IMR-90 (cell line): ENCODE results near the gene KAT14. TPM values are rescaled to one million over a fixed set of nuclear protein-coding genes. Genes with fewer than 3 reads are reported as not detected.

Source experiments
- ATAC-seq: fragments of 200-7000 bp; cut with Tn5 transposase; 2 replicates; pipeline ENCODE4 v1.9.1; 2020; ENCODE audit warnings: low read depth, mild to moderate bottlenecking, moderate library complexity
- BruUV-seq: library from RNA; stranded (reverse); fragments of 400-500 nt; replicated peaks from 2 replicates; lab custom pipeline; 2021; lab: Mats Ljungman, UMichigan
- CTCF ChIA-PET: fragments of 300-600 bp; formaldehyde crosslinking; extraction: SDS; loops from one replicate; lab custom pipeline; 2021; ENCODE audit warnings: antibody characterized with exemption; lab: Yijun Ruan, JAX
- POLR2A ChIA-PET: fragments of 300-600 bp; sonication (Branson Sonifier 250); formaldehyde crosslinking; loops from one replicate; lab custom pipeline; 2022; ENCODE audit warnings: antibody characterized with exemption; ENCODE audit not compliant: unreplicated experiment; lab: Charles Lee
- DNase-seq: peaks from one replicate; pipeline ENCODE4 v3.0.0; 2013
- H2AFZ ChIP-seq: replicated peaks from 2 replicates; pipeline ENCODE3; 2013; ENCODE audit warnings: low read length, mild to moderate bottlenecking; ENCODE audit not compliant: poor library complexity
- H2AK5ac ChIP-seq: 2 replicates; pipeline ENCODE4 v1.6.1; 2013; ENCODE audit warnings: low read depth, low read length, inconsistent platforms
- H2AK9ac ChIP-seq: replicated peaks from 2 replicates; pipeline ENCODE3; 2013; ENCODE audit warnings: mild to moderate bottlenecking, low read depth, low read length, moderate library complexity; ENCODE audit not compliant: poor library complexity
- H2BK120ac ChIP-seq: 2 replicates; pipeline ENCODE4 v1.6.1; 2013; ENCODE audit warnings: low read depth, low read length, inconsistent platforms
- H2BK15ac ChIP-seq: 3 replicates; pipeline ENCODE4 v1.6.1; 2013; ENCODE audit warnings: low read depth, low read length, inconsistent platforms
- H2BK20ac ChIP-seq: 2 replicates; pipeline ENCODE4 v1.6.1; 2013; ENCODE audit warnings: low read depth, mild to moderate bottlenecking, inconsistent platforms, low read length, moderate library complexity
- H2BK5ac ChIP-seq: 2 replicates; pipeline ENCODE4 v1.6.1; 2013; ENCODE audit warnings: mild to moderate bottlenecking, low read depth, low read length, inconsistent platforms; ENCODE audit not compliant: poor library complexity, severe bottlenecking
- H3K14ac ChIP-seq: replicated peaks from 2 replicates; pipeline ENCODE4 v1.6.1; 2013; ENCODE audit warnings: low read depth, low read length, inconsistent platforms
- H3K18ac ChIP-seq: 2 replicates; pipeline ENCODE4 v1.6.1; 2013; ENCODE audit warnings: low read depth, low read length, control low read depth
- H3K23ac ChIP-seq: 2 replicates; pipeline ENCODE4 v1.6.1; 2013; ENCODE audit warnings: low read depth, low read length, inconsistent platforms
- H3K27ac ChIP-seq: 2 replicates; pipeline ENCODE4 v1.5.1; 2013; ENCODE audit warnings: mild to moderate bottlenecking, control low read depth, low read length; ENCODE audit not compliant: insufficient read depth
- H3K27me3 ChIP-seq: 2 replicates; pipeline ENCODE4 v1.6.1; 2013; ENCODE audit warnings: low read length; ENCODE audit not compliant: control insufficient read depth, insufficient read depth
- H3K36me3 ChIP-seq: 2 replicates; pipeline ENCODE4 v1.6.1; 2013; ENCODE audit warnings: low read length, mixed read lengths; ENCODE audit not compliant: control insufficient read depth, insufficient read depth
- H3K4ac ChIP-seq: 2 replicates; pipeline ENCODE4 v1.6.1; 2013; ENCODE audit warnings: low read depth, low read length, inconsistent platforms
- H3K4me1 ChIP-seq: 2 replicates; pipeline ENCODE4 v1.6.1; 2013; ENCODE audit warnings: low read length, mixed read lengths; ENCODE audit not compliant: control insufficient read depth, insufficient read depth
- H3K4me2 ChIP-seq: 2 replicates; pipeline ENCODE4 v1.6.1; 2013; ENCODE audit warnings: low read depth, mild to moderate bottlenecking, control low read depth, low read length, moderate library complexity
- H3K4me3 ChIP-seq: 2 replicates; pipeline ENCODE4 v1.5.1; 2013; ENCODE audit warnings: low read depth, mild to moderate bottlenecking, control low read depth, low read length, moderate library complexity; ENCODE audit not compliant: insufficient read depth
- H3K56ac ChIP-seq: 2 replicates; pipeline ENCODE4 v1.6.1; 2013; ENCODE audit warnings: low read length, inconsistent platforms; ENCODE audit not compliant: insufficient read depth; ENCODE audit errors: extremely low read depth
- H3K79me1 ChIP-seq, 2 experiments: 2 replicates each; pipeline ENCODE4 v1.6.1; 2013; ENCODE audit warnings: low read length in 2 of 2, inconsistent platforms in 1 of 2, low read depth in 1 of 2
- H3K9ac ChIP-seq: 2 replicates; pipeline ENCODE4 v1.6.1; 2013; ENCODE audit warnings: low read depth, low read length, control low read depth
- H3K9me1 ChIP-seq: 2 replicates; pipeline ENCODE4 v1.6.1; 2013; ENCODE audit warnings: low read length, inconsistent platforms; ENCODE audit not compliant: insufficient read depth
- H3K9me3 ChIP-seq: 2 replicates; pipeline ENCODE4 v1.6.1; 2013; ENCODE audit warnings: low read length; ENCODE audit not compliant: control insufficient read depth, insufficient read depth
- H4K20me1 ChIP-seq: 2 replicates; pipeline ENCODE4 v1.6.1; 2013; ENCODE audit warnings: low read length, inconsistent platforms; ENCODE audit not compliant: insufficient read depth
- H4K5ac ChIP-seq: 2 replicates; pipeline ENCODE4 v1.6.1; 2013; ENCODE audit warnings: mild to moderate bottlenecking, low read depth, low read length, control low read depth
- H4K8ac ChIP-seq, 2 experiments: 2 replicates each; pipeline ENCODE4 v1.6.1; 2013; ENCODE audit warnings: low read depth in 2 of 2, low read length in 2 of 2, control low read depth in 1 of 2, inconsistent platforms in 1 of 2
- H4K91ac ChIP-seq: 2 replicates; pipeline ENCODE4 v1.6.1; 2013; ENCODE audit warnings: low read depth, low read length, inconsistent platforms; ENCODE audit not compliant: insufficient read depth
- WGBS, 2 experiments: methylation state at CpG; one replicate each; pipeline versions ENCODE4 v1.1.5 to v1.1.7; 2013; ENCODE audit warnings: missing lambda C conversion rate in 2 of 2; ENCODE audit not compliant: insufficient read length in 1 of 2; ENCODE audit errors: extremely low coverage in 2 of 2; 5-methylcytosine and 5-hydroxymethylcytosine counted together
- dilution Hi-C: fragments of 300-500 bp; cut with HindIII; formaldehyde crosslinking; loops from one replicate; pipeline ENCODE4 v1.14.3; 2018; ENCODE audit warnings: low sequenced_read_pairs; ENCODE audit not compliant: unreplicated experiment
- in situ Hi-C: fragments of 300-500 bp; cut with MboI; formaldehyde crosslinking; loops from 3 replicates; pipeline ENCODE4 v1.14.3; 2019; ENCODE audit warnings: low sequenced_read_pairs, inconsistent platforms, mixed read lengths
- intact Hi-C: fragments of 100-400 bp; cut with micrococcal nuclease; formaldehyde crosslinking; loops from 2 replicates; pipeline ENCODE4 v1.10.0; 2022
- polyA plus RNA-seq, 3 experiments: library from polyadenylated mRNA; depleted of rRNA; stranded (reverse); fragments of >200 nt; gene quantifications; 2 replicates each; pipeline ENCODE4 v1.2.3, GENCODE V29; 2012; ENCODE audit warnings: low replicate concordance in 1 of 3
- total RNA-seq: library from RNA; depleted of rRNA; stranded (reverse); fragments of >200 nt; gene quantifications from 2 replicates; pipeline ENCODE4 v1.2.3, GENCODE V29; 2012
- TF ChIP-seq, protein P1 (sequence below): fragments of 150-350 bp; IDR thresholded peaks from 2 replicates; pipeline ENCODE4 v1.6.1; 2017; ENCODE audit warnings: mild to moderate bottlenecking, antibody characterized with exemption, low read length, low read depth

KAT14 gene
- total and polyA plus RNA-seq, 2 of the 4 experiments (the other 2 are of a cell fraction): 6.7 to 12.4 TPM

DNA sequence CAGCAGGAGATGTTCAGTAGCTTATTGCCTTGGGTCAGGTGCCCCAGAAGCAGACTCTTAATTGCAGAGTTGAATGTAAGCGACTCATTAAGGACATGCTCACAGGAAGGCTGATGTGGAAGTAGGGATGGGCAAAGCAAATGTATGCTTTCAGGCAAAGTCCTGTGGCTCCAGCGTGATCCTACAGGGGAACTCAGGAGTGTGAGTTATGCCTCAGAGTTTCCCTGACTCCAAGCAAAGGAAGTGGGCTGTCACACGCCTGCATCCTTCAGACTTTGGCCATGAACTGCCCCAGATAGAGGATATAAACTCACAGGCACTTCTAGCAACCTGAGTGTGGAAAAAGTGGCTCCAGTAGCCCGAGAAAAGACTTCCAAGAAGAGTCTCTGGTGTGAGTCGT lies 85.7 kb downstream of the KAT14 start:
- intact Hi-C loops (no loop called here), dilution Hi-C loops (no loop called here), in situ Hi-C loops (no loop called here)
- H3K56ac ChIP-seq: no peak overlapping the region
- no peak overlapping the region for H3K23ac ChIP-seq
- H3K18ac ChIP-seq: no peak overlapping the region
- ATAC-seq (no peak), DNase-seq (no peak)
- no peak overlapping the region for H2BK20ac ChIP-seq
- POLR2A ChIA-PET: no interaction called here
- H2BK120ac ChIP-seq: no peak overlapping the region
- H4K5ac ChIP-seq: no peak overlapping the region
- H3K4me2 ChIP-seq: no peak overlapping the region
- H3K36me3 ChIP-seq: no peaks in the 10 kb centered on the region
- H3K4ac ChIP-seq: no peak overlapping the region
- no peak overlapping the region for H2AK5ac ChIP-seq
- H4K8ac ChIP-seq: no peak overlapping the region
- H2BK15ac ChIP-seq: no peak overlapping the region
- no peaks in the 10 kb centered on the region for H3K9me1 ChIP-seq
- H3K9ac ChIP-seq: no peak overlapping the region
- no TSS peak for BruUV-seq
- H3K27me3 ChIP-seq: peaks cover 2% of the 10 kb centered on the region; the same call in 1 of the 2 replicates
- no peak overlapping the region for H3K27ac ChIP-seq
- no peak overlapping the region for H2AK9ac ChIP-seq
- TF ChIP-seq, protein P1, sequence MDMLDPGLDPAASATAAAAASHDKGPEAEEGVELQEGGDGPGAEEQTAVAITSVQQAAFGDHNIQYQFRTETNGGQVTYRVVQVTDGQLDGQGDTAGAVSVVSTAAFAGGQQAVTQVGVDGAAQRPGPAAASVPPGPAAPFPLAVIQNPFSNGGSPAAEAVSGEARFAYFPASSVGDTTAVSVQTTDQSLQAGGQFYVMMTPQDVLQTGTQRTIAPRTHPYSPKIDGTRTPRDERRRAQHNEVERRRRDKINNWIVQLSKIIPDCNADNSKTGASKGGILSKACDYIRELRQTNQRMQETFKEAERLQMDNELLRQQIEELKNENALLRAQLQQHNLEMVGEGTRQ: no peak
- CTCF ChIA-PET: no interaction called here
- no peaks in the 10 kb centered on the region for H3K9me3 ChIP-seq
- H4K20me1 ChIP-seq: no peaks in the 10 kb centered on the region
- H3K14ac ChIP-seq: no peak overlapping the region
- H3K4me3 ChIP-seq: no peak overlapping the region
- no CpG with 5 or more reads among the region's 5 CpGs for whole genome bisulfite sequencing, 2 experiments
- no peak overlapping the region for H2BK5ac ChIP-seq
- peaks cover 9% of the 10 kb centered on the region for H3K4me1 ChIP-seq
- no peak overlapping the region for H2AFZ ChIP-seq
- no peak overlapping the region for H4K91ac ChIP-seq
- no peaks in the 10 kb centered on the region for H3K79me1 ChIP-seq
